ENCODE results near the gene DHRS9.

DNA sequence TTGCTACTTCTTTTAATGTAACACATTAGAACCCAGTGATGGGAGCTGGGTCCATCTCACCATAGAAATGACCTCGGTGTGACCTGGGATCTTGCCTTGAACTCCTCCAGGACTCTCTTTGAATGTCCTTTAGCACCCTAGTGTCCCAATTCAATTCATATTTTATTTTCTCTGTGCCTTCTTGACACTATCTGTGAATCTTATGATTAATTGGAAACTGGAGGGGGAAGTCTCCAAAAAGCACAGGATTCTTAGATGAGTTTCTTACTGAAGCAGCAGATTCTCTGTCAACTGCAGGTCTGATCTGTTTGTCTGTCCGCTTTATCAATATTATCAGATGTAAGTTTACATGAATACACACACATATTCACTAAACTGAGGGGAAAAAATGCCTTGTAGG, 470 bp downstream of the DHRS9 start:
- no peak for TF ChIP-seq CTCF (tag by site-specific recombination; IDR thresholded peaks at IDR 0.05)
- no peak for TF ChIP-seq ZNF302 (tag by site-specific recombination; IDR thresholded peaks at IDR 0.05; ENCODE audit: low read depth)
- TF ChIP-seq ZNF501 (tag by site-specific recombination; IDR thresholded peaks at IDR 0.05): no peak
- TF ChIP-seq ZBTB7A (tag by site-specific recombination; IDR thresholded peaks at IDR 0.05; ENCODE audit: low read depth): no peak
- TF ChIP-seq ZNF184 (tag by site-specific recombination; IDR thresholded peaks at IDR 0.05): no peak
- TF ChIP-seq OVOL3 (tag by site-specific recombination; IDR thresholded peaks at IDR 0.05): no peak
- no peak for TF ChIP-seq PRDM1 (tag by site-specific recombination; IDR thresholded peaks at IDR 0.05)
- TF ChIP-seq, protein P1, sequence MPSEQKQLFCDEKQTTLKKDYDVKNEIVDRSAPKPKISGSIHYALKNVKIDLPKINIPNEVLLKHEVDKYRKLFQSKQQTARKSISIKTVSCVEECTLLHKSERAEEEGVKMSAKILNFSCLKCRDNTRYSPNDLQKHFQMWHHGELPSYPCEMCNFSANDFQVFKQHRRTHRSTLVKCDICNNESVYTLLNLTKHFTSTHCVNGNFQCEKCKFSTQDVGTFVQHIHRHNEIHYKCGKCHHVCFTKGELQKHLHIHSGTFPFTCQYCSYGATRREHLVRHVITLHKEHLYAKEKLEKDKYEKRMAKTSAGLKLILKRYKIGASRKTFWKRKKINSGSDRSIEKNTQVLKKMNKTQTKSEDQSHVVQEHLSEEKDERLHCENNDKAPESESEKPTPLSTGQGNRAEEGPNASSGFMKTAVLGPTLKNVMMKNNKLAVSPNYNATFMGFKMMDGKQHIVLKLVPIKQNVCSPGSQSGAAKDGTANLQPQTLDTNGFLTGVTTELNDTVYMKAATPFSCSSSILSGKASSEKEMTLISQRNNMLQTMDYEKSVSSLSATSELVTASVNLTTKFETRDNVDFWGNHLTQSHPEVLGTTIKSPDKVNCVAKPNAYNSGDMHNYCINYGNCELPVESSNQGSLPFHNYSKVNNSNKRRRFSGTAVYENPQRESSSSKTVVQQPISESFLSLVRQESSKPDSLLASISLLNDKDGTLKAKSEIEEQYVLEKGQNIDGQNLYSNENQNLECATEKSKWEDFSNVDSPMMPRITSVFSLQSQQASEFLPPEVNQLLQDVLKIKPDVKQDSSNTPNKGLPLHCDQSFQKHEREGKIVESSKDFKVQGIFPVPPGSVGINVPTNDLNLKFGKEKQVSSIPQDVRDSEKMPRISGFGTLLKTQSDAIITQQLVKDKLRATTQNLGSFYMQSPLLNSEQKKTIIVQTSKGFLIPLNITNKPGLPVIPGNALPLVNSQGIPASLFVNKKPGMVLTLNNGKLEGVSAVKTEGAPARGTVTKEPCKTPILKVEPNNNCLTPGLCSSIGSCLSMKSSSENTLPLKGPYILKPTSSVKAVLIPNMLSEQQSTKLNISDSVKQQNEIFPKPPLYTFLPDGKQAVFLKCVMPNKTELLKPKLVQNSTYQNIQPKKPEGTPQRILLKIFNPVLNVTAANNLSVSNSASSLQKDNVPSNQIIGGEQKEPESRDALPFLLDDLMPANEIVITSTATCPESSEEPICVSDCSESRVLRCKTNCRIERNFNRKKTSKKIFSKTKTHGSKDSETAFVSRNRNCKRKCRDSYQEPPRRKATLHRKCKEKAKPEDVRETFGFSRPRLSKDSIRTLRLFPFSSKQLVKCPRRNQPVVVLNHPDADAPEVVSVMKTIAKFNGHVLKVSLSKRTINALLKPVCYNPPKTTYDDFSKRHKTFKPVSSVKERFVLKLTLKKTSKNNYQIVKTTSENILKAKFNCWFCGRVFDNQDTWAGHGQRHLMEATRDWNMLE (tag by site-specific recombination; conservative IDR thresholded peaks at IDR 0.05; ENCODE audit: low read depth): no peak
- TF ChIP-seq, protein P2, sequence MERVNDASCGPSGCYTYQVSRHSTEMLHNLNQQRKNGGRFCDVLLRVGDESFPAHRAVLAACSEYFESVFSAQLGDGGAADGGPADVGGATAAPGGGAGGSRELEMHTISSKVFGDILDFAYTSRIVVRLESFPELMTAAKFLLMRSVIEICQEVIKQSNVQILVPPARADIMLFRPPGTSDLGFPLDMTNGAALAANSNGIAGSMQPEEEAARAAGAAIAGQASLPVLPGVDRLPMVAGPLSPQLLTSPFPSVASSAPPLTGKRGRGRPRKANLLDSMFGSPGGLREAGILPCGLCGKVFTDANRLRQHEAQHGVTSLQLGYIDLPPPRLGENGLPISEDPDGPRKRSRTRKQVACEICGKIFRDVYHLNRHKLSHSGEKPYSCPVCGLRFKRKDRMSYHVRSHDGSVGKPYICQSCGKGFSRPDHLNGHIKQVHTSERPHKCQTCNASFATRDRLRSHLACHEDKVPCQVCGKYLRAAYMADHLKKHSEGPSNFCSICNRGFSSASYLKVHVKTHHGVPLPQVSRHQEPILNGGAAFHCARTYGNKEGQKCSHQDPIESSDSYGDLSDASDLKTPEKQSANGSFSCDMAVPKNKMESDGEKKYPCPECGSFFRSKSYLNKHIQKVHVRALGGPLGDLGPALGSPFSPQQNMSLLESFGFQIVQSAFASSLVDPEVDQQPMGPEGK (tag by site-specific recombination; IDR thresholded peaks at IDR 0.05): no peak
- TF ChIP-seq ZNF639 (tag by site-specific recombination; IDR thresholded peaks at IDR 0.05): no peak

Data from HEK293 (cell line).